ENCODE results near the gene RPIA.
"Not testable (repeated sequence)": the region's sequence is repeated elsewhere in the genome, so short reads cannot be mapped to it uniquely, and the experiment has no call there.

The RPIA gene

DNA sequence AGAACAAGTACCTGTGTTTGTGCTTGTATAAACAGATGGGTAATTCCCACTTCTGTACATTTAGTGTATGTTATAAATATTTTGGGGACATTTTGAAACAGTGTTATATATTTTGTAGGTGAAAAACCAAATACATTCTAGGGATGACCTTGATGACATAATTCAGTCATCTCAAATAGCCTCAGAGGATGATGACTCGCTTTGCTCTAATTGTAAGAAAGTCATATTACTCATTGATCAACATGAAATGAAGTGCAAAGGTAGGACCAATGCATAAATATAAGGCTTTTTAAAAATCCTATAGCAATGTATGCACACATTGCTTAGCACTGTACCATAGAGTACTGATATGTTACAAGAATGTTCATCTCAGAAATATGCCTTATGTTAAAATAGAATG, 105.7 kb downstream of the RPIA start:
- DNase-seq, result not testable (repeated sequence)

Measured in amniotic stem cell (primary cell).